Measurements from ENCODE around the gene UFD1. TPM values are rescaled to one million over a fixed set of nuclear protein-coding genes. Genes with fewer than 3 reads are reported as not detected.

The UFD1 gene
- total RNA-seq, 4 donors from 2014 or later = 33.0 to 57.4 (median 45.6) TPM

- no peak for TF ChIP-seq CTCF (IDR thresholded peaks at IDR 0.05)
- no peak for TF ChIP-seq POLR2A (IDR thresholded peaks at IDR 0.05)
- Histone ChIP-seq H3K4me3 (no peak overlapping the region), H3K4me1 (no peaks in the 10 kb centered on the region), H3K36me3 (peaks cover 7 to 85% (median 30%) of the 10 kb centered on the region in 3 donors), H3K27ac (no peak overlapping the region), H3K27me3 (no peaks in the 10 kb centered on the region), H3K9me3 (no peaks in the 10 kb centered on the region)
- WGBS, 2 donors = 67% methylated on average over 1 of the region's 8 CpGs; no CpG with 5 or more reads in 1 of the 2 donors
- intact Hi-C loops (cut with DNase I) = no loop called here
- DNase-seq = no peak
Observed at GRCh38 chr22:19405652-19406051, 73.3 kb downstream of the UFD1 start.

GRCh38 chr22:19405133-19405532, 73.9 kb downstream of the UFD1 start:
- Histone ChIP-seq H3K27ac (no peak overlapping the region), H3K27me3 (no peaks in the 10 kb centered on the region), H3K4me1 (no peaks in the 10 kb centered on the region), H3K36me3 (peaks cover 7 to 85% (median 30%) of the 10 kb centered on the region in 3 donors), H3K4me3 (no peak overlapping the region), H3K9me3 (no peaks in the 10 kb centered on the region)
- WGBS, 2 donors = 91 to 98% methylated on average over 4 of the region's 4 CpGs
- TF ChIP-seq CTCF (IDR thresholded peaks at IDR 0.05) = no peak
- no peak for TF ChIP-seq POLR2A (IDR thresholded peaks at IDR 0.05)
- intact Hi-C loops (cut with DNase I) = no loop called here
- no peak for DNase-seq

GRCh38 chr22:19404676-19405075, 74.3 kb downstream of the UFD1 start:
- intact Hi-C loops (cut with DNase I) = no loop called here
- 84 to 98% methylated on average over 3 of the region's 3 CpGs for WGBS, 2 donors
- H3K9me3 ChIP-seq = no peaks in the 10 kb centered on the region
- peaks cover 7 to 85% (median 30%) of the 10 kb centered on the region in 3 donors for H3K36me3 ChIP-seq
- H3K27me3 ChIP-seq = no peaks in the 10 kb centered on the region
- TF ChIP-seq CTCF (IDR thresholded peaks at IDR 0.05) (no peak), POLR2A (IDR thresholded peaks at IDR 0.05) (no peak)
- DNase-seq = no peak
- H3K27ac ChIP-seq = no peak overlapping the region
- no peaks in the 10 kb centered on the region for H3K4me1 ChIP-seq
- no peak overlapping the region for H3K4me3 ChIP-seq

- WGBS, 2 donors = 98 to 100% methylated on average over 4 of the region's 4 CpGs
- no peak for DNase-seq
- intact Hi-C loops (cut with DNase I) = no loop called here
- Histone ChIP-seq H3K27me3 (no peaks in the 10 kb centered on the region), H3K9me3 (no peaks in the 10 kb centered on the region), H3K36me3 (peaks cover 0 to 85% (median 20%) of the 10 kb centered on the region in 3 donors), H3K4me3 (no peak overlapping the region), H3K4me1 (no peaks in the 10 kb centered on the region), H3K27ac (no peak overlapping the region)
- TF ChIP-seq POLR2A (IDR thresholded peaks at IDR 0.05) = no peak
- no peak for TF ChIP-seq CTCF (IDR thresholded peaks at IDR 0.05)
Observed at GRCh38 chr22:19402642-19403191, 76.3 kb downstream of the UFD1 start.

GRCh38 chr22:19401483-19401882, 77.5 kb downstream of the UFD1 start:
- 88 to 93% methylated on average over 4 of the region's 4 CpGs for WGBS, 2 donors
- no peak overlapping the region for H3K27ac ChIP-seq
- intact Hi-C loops (cut with DNase I) = no loop called here
- no peak for DNase-seq
- H3K9me3 ChIP-seq = no peaks in the 10 kb centered on the region
- TF ChIP-seq POLR2A (IDR thresholded peaks at IDR 0.05) (no peak), CTCF (IDR thresholded peaks at IDR 0.05) (no peak)
- H3K27me3 ChIP-seq = no peaks in the 10 kb centered on the region
- H3K36me3 ChIP-seq = peaks cover 6 to 85% (median 13%) of the 10 kb centered on the region in 3 donors
- no peaks in the 10 kb centered on the region for H3K4me1 ChIP-seq
- H3K4me3 ChIP-seq = no peak overlapping the region

Measured in esophagus squamous epithelium (tissue), 5 donors.